Limb (tissue), 2 donors: ENCODE data around the gene PI4K2B.
"Not testable (repeated sequence)": the region's sequence is repeated elsewhere in the genome, so short reads cannot be mapped to it uniquely, and the experiment has no call there.

Source experiments
- DNase-seq, 2 donors: peaks; one replicate each; pipeline ENCODE4 v3.0.0-alpha.2; 2016; ENCODE audit errors: extremely low spot score in 2 of 2

Gene PI4K2B

DNA sequence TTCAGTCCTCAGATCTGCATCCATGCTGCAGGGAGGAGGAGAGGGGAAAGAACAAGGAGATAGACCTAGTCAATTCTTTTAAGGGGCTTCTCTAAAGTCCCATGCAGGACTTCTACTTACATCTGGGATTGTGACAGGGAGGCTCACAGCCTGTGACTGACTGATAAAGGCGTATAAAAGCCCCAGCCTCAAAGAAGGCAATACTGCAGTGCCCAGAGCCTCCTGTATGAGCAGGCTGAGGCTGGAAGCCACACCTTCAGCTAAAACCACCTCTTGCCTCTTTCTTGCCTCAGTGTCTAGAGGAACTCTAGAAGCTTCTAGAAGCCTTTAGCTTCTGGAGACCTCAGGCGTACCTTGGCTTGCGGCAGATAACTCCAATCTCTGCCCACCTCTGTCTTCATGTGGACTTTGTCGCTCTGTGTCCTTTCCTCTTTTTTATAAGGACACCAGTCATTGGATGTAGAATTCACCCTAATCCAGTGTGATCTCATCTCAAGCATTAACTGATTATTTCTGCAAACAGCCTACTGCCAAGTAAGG, 72.8 kb downstream of the PI4K2B start:
- DNase-seq = no peak

DNA sequence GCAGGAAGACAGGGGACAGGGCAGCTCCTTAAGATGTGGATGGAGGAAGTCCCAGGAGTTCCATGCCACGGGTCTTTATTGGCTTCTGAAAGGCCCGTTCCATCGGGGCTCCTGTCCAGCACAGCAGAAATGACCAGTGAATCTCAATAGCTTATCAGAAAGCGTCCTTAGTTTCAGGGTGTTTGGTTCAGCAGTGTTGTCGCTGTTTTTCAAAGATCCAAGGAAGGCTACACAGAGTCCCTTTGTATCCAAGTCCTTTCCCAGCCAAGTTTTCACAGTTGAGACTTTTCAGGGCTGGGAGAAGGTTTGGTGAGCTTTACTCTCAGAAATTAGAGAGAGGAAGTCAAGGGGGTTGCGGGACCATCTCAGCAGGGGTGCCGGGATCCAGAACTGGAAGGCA, 73.8 kb downstream of the PI4K2B start:
- no peak for DNase-seq

GRCh38 chr4:25308306-25308705, 74.5 kb downstream of the PI4K2B start:
- DNase-seq = no peak

DNA sequence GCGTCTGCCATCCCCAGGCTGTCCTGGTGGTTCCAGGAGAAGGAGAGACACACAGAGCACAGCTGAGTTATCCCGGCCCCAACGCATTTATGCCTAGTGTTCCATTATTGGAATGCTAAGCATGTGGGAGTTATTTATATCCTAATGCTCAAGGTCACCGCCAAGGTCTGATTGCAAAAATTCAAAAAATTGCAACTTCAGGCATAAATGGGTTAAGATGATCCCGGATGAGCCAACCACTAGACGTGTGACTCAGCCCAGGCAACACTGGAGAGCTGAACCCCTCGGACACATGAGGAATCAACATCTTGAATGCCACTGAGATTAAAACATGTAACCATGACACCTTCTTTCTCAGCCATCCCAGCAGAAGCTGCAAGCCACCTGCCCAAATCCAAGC, 74.9 kb downstream of the PI4K2B start:
- DNase-seq = no peak

GRCh38 chr4:25310066-25310802, 76.4 kb downstream of the PI4K2B start:
- DNase-seq = no peak

DNA sequence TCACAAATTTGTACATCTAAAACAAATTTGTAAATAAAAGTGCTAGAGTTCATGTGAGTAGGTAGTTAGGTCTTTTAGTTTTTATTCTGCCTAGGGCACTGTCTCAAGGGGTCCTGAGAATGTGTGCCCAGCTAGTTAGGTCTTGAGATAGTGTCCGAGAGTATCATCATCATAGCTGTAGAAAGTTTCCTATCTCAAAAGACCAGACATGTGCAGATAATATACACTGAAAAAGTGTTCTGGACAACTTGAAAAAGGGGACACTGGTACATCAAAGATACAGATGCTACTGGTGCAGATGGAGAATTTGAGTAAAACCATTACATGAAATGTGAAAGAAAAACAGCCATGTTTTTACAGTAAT, 77.0 kb downstream of the PI4K2B start:
- no peak for DNase-seq

- DNase-seq = peak; percentile 88 to 93
Measured at GRCh38 chr4:25312496-25313200, 78.8 kb downstream of the PI4K2B start, which contains the start of gene ZCCHC4. Gene ZCCHC4, plus strand, starts transcription at chr4:25312774. Its CDS starts 36 bp downstream, at chr4:25312810.

DNA sequence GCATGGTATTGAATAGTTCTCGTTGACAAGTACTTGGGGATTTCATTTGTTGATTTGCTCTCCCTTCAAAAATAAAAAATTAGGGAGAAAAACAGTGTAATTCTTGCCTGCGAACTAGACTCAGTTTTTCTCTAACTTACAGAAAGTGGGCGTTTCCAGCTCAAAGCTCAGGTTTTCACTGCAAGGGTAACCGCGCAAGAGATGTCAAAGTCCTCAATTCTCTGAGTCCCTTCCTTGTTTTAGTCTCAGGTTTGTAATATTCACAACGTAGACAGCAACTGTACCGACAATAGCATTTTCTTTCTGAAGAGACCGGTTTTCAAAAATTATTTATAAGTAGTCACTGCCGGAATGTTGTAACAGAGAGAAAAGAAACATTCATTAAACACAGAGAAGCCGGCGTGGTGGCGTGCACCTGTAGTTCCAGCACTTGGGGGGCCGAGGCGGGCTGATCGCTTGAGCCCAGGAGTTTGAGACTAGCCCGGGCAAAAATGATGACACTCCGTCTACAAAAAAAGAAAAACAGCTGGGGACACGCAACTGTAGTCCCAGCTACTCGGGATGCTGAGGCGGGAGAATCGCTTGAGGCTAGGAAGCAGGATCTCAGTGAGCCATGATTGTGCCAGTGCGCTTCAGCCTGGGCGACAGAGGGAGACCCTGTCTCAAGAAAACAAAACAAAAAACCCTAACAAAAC, 79.5 kb downstream of the PI4K2B start:
- DNase-seq = no peak

DNA sequence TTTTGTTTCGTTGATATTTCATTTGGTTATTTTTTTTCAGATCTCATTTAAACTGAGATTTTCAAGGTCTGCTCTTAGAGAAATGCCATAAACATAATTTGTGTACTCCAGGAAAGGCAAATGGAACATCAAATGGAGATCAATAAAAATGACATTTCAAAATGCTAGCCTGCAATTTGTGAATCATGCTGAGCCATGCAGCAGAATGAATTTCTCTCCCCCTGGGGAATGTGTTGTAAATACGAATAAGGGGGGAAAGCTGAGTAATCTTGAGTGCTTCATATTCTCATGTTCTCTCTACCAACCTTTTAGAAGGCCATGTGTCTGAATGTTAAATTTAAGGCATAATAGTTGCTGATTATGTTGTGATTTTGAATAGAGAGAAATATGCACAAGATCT, 86.5 kb downstream of the PI4K2B start:
- DNase-seq = no peak

- no peak for DNase-seq
Measured at GRCh38 chr4:25320773-25321172, 86.9 kb downstream of the PI4K2B start.

DNA sequence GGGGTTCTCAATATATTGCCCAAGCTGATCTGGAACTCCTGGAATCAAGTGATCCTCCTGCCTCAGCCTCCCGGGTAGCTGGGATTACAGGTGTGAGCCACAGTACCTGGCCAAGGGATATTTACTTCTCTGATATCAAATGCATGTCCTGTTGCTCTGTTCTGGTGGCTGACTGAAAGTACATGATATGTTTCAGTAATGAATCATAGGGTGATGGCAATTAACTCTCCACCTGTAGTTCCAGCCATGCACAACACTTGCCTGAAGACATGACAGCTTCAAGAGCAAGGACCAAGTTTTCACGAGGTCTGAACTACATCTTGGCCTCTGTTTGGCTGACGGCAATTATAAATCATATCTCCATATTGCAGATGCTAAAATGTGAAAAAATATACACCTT, 87.9 kb downstream of the PI4K2B start:
- DNase-seq = no peak

DNA sequence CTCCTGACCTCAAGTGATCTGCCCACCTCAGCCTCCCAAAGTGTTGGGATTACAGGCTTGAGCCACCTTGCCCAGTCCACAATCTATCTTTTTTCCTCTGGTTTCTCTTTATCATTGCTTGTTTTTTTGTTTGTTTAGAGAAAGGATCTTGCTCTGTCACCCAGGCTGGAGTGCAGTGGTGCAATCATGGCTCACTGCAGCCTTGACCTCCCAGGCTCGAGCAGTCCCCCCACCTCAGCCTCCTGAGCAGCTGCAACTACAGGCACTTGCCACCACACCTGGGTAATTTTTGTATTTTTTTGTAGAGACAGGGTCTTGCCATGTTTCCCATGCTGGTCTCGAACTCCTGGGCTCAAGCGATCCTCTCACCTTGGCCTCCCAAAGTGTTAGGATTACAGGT, 94.6 kb downstream of the PI4K2B start:
- DNase-seq = not testable (repeated sequence)
